ENCODE measurements around the gene FBXW4. TPM values are rescaled to one million over a fixed set of nuclear protein-coding genes. Genes with fewer than 3 reads are reported as not detected.

Gene FBXW4
- total RNA-seq, 2 donors from 2014 or later: 61.3 to 92.2 TPM

GRCh38 chr10:101611096-101611905 lies 83.7 kb downstream of the FBXW4 start:
- no peak for TF ChIP-seq POLR2AphosphoS5 (IDR thresholded peaks at IDR 0.05)
- TF ChIP-seq POLR2A (IDR thresholded peaks at IDR 0.05): no peak
- no peak for TF ChIP-seq CTCF (IDR thresholded peaks at IDR 0.05)
- Histone ChIP-seq H3K4me1 (replicated peaks) (no peaks in the 10 kb centered on the region), H3K27ac (no peak overlapping the region), H3K4me3 (no peak overlapping the region), H3K9me3 (no peaks in the 10 kb centered on the region), H3K36me3 (peaks cover 0 to 11% of the 10 kb centered on the region in 2 donors), H3K27me3 (replicated peaks; ENCODE audit: insufficient read depth) (no peaks in the 10 kb centered on the region)
- 76% methylated on average over 16 of the region's 16 CpGs for WGBS
- no peak for DNase-seq (ENCODE audit: low spot score)
- intact Hi-C loops (cut with DNase I): no loop called here

GRCh38 chr10:101609481-101609880 lies 85.5 kb downstream of the FBXW4 start:
- DNase-seq (ENCODE audit: low spot score): no peak
- H3K27ac ChIP-seq: no peak overlapping the region
- no peak for TF ChIP-seq POLR2A (IDR thresholded peaks at IDR 0.05)
- TF ChIP-seq POLR2AphosphoS5 (IDR thresholded peaks at IDR 0.05): no peak
- TF ChIP-seq CTCF (IDR thresholded peaks at IDR 0.05): no peak
- no peaks in the 10 kb centered on the region for H3K27me3 ChIP-seq (replicated peaks; ENCODE audit: insufficient read depth)
- no peaks in the 10 kb centered on the region for H3K4me1 ChIP-seq (replicated peaks)
- peaks cover 0 to 11% of the 10 kb centered on the region in 2 donors for H3K36me3 ChIP-seq
- intact Hi-C loops (cut with DNase I): loop anchor here (10.0 kb wide), 1 partner anchor 85 kb away; the partner anchor contains the start of gene FBXW4
- H3K9me3 ChIP-seq: no peaks in the 10 kb centered on the region
- no peak overlapping the region for H3K4me3 ChIP-seq
- WGBS: 74% methylated on average over 4 of the region's 4 CpGs

- H3K27me3 ChIP-seq (replicated peaks; ENCODE audit: insufficient read depth): no peaks in the 10 kb centered on the region
- H3K4me1 ChIP-seq (replicated peaks): no peaks in the 10 kb centered on the region
- H3K27ac ChIP-seq: no peak overlapping the region
- H3K4me3 ChIP-seq: no peak overlapping the region
- DNase-seq (ENCODE audit: low spot score): no peak
- no peak for TF ChIP-seq CTCF (IDR thresholded peaks at IDR 0.05)
- WGBS: 30% methylated on average over 2 of the region's 2 CpGs
- intact Hi-C loops (cut with DNase I): loop anchor here (10.0 kb wide), 1 partner anchor 88 kb away; the partner anchor contains the start of gene FBXW4
- H3K9me3 ChIP-seq: no peaks in the 10 kb centered on the region
- peaks cover 0 to 11% of the 10 kb centered on the region in 2 donors for H3K36me3 ChIP-seq
These were observed 87.8 kb downstream of the FBXW4 start for GRCh38 chr10:101607124-101607523.

- Histone ChIP-seq H3K27me3 (replicated peaks; ENCODE audit: insufficient read depth) (no peaks in the 10 kb centered on the region), H3K9me3 (no peaks in the 10 kb centered on the region), H3K4me1 (replicated peaks) (no peaks in the 10 kb centered on the region), H3K27ac (no peak overlapping the region), H3K4me3 (no peak overlapping the region), H3K36me3 (no peaks in the 10 kb centered on the region)
- DNase-seq (ENCODE audit: low spot score): peak; percentile 48
- intact Hi-C loops (cut with DNase I): loop anchor here (5.0 to 10.0 kb wide), 2 partner anchors 92 to 179 kb away; partner anchors contain the start of genes FBXW4 and NPM3
- TF ChIP-seq CTCF (IDR thresholded peaks at IDR 0.05) (peak; percentile 54 to 76 (median 69)), POLR2A (IDR thresholded peaks at IDR 0.05) (no peak), POLR2AphosphoS5 (IDR thresholded peaks at IDR 0.05) (no peak)
- WGBS: 55% methylated on average over 6 of the region's 6 CpGs
These were observed 92.1 kb downstream of the FBXW4 start for GRCh38 chr10:101602761-101603398.

All from prostate gland (tissue), 2 donors.